Measurements from ENCODE around the gene THBS2.

DNA sequence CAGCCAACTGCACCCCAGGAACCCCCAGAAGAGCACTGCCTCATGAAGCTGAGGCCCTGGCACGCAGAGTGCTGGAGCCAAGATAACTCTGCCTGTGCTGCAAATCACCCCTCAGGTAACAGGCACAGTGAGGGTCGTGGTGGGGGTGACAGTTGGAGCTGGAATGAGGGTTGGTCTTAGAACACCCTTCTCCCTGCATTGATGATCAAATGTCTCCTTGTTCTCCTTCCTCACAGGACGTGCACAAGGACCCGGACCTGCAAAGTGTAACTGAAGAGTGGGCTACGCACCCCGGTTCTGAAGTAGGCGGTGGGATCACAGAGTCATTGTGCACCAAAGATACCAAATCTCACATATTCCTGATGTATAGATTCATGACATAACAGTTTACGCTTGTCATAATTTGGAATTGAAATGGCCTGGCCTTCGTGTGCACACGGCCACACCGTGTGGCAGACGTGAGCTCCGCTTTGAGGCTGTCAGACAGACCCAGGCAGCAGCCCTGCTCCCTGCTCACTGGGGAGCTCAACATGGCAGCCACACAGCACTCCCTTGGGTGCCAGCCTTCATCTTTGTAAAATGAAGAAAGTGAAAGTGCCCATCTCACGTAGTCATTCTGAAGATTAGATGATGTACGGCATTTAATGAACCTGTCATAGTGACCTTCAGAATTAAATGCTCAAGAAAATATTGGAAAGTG lies 8.8 kb downstream of the THBS2 start:
- TF ChIP-seq, protein P1, sequence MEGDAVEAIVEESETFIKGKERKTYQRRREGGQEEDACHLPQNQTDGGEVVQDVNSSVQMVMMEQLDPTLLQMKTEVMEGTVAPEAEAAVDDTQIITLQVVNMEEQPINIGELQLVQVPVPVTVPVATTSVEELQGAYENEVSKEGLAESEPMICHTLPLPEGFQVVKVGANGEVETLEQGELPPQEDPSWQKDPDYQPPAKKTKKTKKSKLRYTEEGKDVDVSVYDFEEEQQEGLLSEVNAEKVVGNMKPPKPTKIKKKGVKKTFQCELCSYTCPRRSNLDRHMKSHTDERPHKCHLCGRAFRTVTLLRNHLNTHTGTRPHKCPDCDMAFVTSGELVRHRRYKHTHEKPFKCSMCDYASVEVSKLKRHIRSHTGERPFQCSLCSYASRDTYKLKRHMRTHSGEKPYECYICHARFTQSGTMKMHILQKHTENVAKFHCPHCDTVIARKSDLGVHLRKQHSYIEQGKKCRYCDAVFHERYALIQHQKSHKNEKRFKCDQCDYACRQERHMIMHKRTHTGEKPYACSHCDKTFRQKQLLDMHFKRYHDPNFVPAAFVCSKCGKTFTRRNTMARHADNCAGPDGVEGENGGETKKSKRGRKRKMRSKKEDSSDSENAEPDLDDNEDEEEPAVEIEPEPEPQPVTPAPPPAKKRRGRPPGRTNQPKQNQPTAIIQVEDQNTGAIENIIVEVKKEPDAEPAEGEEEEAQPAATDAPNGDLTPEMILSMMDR (IDR thresholded peaks at IDR 0.05), result no peak
- no peak for TF ChIP-seq POLR2A (IDR thresholded peaks at IDR 0.05)

All from ovary (tissue), 3 donors.